Activated CD8-positive, alpha-beta T cell treated with anti-CD3 and anti-CD28 coated beads, Interleukin-2, amount 10 ng/mL, durations not matched to agents 7 days and 5 days (primary cell): ENCODE data around the gene AWAT2. TPM values are rescaled to one million over a fixed set of nuclear protein-coding genes. Genes with fewer than 3 reads are reported as not detected.
"Not testable (repeated sequence)": the region's sequence is repeated elsewhere in the genome, so short reads cannot be mapped to it uniquely, and the experiment has no call there.

Experiments used
- ATAC-seq: fragments of 150-1000 bp; cut with Tn5 transposase; one replicate; pipeline ENCODE4 v1.10.0; 2021; ENCODE audit warnings: moderate library complexity
- CTCF ChIA-PET: fragments of 350-600 bp; sonication (Branson Sonifier 250); formaldehyde crosslinking; loops from one replicate; lab custom pipeline; 2021; ENCODE audit warnings: antibody characterized with exemption; lab: Charles Lee
- POLR2A ChIA-PET: fragments of 350-600 bp; sonication (Branson Sonifier 250); formaldehyde crosslinking; loops from one replicate; lab custom pipeline; 2021; ENCODE audit warnings: antibody characterized with exemption; lab: Charles Lee
- DNase-seq: peaks from one replicate; pipeline ENCODE4 v3.0.0-alpha.2; 2020
- H3K27ac Mint-ChIP-seq: one replicate; pipeline ENCODE4 v1.8.0; 2021; ENCODE audit warnings: mild to moderate bottlenecking, mixed read lengths
- H3K27me3 Mint-ChIP-seq: one replicate; pipeline ENCODE4 v1.8.0; 2021; ENCODE audit warnings: low read depth, mixed read lengths
- H3K36me3 Mint-ChIP-seq: one replicate; pipeline ENCODE4 v1.8.0; 2021; ENCODE audit warnings: low read depth, mixed read lengths
- H3K4me1 Mint-ChIP-seq: one replicate; pipeline ENCODE4 v1.8.0; 2021; ENCODE audit warnings: low read depth, mixed read lengths
- H3K4me3 Mint-ChIP-seq: one replicate; pipeline ENCODE4 v1.8.0; 2021; ENCODE audit warnings: mild to moderate bottlenecking, mixed read lengths
- H3K9me3 Mint-ChIP-seq: one replicate; pipeline ENCODE4 v1.8.0; 2022; ENCODE audit warnings: mixed read lengths; ENCODE audit not compliant: insufficient read depth
- total RNA-seq, 2 experiments: library from RNA; stranded (reverse); gene quantifications; one replicate each; pipeline ENCODE4 v1.2.3, GENCODE V29; 2021

The AWAT2 gene
- total RNA-seq, 2 experiments from 2014 or later, result not detected

DNA sequence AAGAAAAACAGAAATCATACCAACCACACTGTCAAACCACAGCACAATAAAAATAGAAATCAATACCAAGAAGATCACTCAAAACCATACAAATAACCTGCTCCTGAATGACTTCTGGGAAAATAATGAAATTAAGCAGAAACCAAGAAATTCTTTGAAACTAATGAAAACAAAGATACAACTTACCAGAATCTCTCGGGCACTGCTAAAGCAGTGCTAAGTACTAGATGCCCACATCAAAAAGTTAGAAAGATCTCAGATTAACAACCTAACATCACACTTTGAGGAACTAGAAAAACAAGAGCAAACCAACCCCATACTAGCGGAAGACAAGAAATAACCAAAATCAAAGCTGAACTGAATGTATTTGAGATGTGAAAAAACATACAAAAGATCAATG is 33.2 kb downstream of the AWAT2 start:
- no peak overlapping the region for H3K4me3 Mint-ChIP-seq

DNA sequence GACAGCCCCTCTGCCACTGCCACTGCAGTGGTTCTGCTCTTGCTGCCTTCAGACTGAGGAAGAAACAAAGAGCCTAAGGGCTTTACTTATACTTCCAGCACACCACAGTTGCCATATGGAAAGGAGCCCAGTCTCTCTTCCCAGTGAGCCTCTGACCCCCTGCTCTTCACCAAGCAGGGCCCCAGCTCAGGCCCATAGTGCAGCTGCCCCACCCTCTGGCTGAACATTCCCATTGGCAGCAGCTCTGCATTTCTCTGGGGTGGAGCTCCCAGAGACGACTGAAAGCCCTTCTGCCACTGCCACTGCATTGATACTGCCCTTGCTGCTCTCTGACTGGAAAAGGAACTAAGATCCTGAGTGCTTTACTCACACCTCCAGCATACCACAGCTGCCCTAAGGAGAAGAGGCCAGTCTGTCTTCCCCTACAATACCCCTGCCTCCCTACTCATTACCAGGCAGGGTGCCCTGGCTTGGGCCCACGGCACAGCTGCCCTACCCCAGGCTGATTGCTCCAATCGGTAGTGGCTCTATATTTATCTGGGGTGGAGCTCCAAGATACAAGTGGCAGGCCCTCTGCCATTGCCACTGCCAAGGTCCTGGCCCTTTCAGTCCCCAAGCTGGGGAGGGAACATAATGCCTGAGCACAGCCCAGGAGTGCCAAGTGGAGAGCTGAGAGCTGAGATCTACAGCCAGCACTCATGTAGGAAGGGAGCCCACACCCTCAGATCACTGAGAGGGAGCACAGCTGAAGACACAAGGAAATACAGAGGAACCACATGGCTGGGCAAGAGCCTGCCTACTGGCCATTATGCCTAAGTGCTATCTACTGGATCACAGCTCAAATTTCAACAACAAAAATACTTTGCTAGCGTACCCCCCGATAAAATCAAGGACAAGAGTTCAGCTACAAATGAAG is 36.0 kb downstream of the AWAT2 start:
- CTCF ChIA-PET, result no interaction called here

More for the DNA sequence above, 33.2 kb downstream of the AWAT2 start:
- Mint-ChIP-seq H3K27ac (peak overlapping the region; percentile 29), H3K36me3 (no peaks in the 10 kb centered on the region), H3K9me3 (no peaks in the 10 kb centered on the region), H3K4me1 (peaks cover 22% of the 10 kb centered on the region), H3K27me3 (peaks cover 4% of the 10 kb centered on the region)
- ATAC-seq (no peak), DNase-seq (no peak)
- ChIA-PET CTCF (interaction anchor here (1.2 kb wide), 1 partner anchor 17 kb away, joined by 3 read pairs; no protein-coding TSS in a partner anchor), POLR2A (no interaction called here)

DNA sequence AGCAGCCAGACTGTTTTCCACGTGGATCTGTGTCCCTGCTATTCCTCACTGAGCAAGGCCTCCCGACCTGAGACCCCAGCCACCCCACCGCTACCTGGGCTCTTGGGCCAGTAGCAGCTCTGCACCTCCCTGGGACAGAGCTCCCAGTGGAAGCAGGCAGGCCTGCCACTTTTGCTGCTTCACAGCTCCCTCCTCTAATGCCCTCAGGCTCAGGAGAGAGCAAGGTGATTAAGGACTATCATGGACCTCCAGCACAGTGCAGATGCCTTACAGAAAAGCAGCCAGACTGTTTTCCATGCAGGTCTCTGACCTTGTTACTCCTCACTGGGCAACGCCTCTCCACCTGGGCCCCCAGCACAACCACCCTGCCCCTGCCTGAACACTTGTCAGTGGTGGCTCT is 37.0 kb downstream of the AWAT2 start:
- Mint-ChIP-seq H3K4me1 (peaks cover 22% of the 10 kb centered on the region), H3K27me3 (peaks cover 4% of the 10 kb centered on the region), H3K4me3 (no peak overlapping the region), H3K36me3 (no peaks in the 10 kb centered on the region), H3K27ac (no peak overlapping the region), H3K9me3 (no peaks in the 10 kb centered on the region)
- DNase-seq (no peak), ATAC-seq (no peak)
- POLR2A ChIA-PET, result no interaction called here
- CTCF ChIA-PET, result no interaction called here

More for the DNA sequence above, 36.0 kb downstream of the AWAT2 start:
- POLR2A ChIA-PET, result no interaction called here
- Mint-ChIP-seq H3K4me1 (peaks cover 22% of the 10 kb centered on the region), H3K36me3 (no peaks in the 10 kb centered on the region), H3K9me3 (no peaks in the 10 kb centered on the region), H3K27me3 (peaks cover 4% of the 10 kb centered on the region), H3K27ac (no peak overlapping the region), H3K4me3 (no peak overlapping the region)
- DNase-seq, result no peak
- no peak for ATAC-seq

GRCh38 chrX:70009970-70010369 is 39.8 kb downstream of the AWAT2 start:
- no peak overlapping the region for H3K27ac Mint-ChIP-seq
- H3K36me3 Mint-ChIP-seq, result no peaks in the 10 kb centered on the region
- no peaks in the 10 kb centered on the region for H3K9me3 Mint-ChIP-seq
- CTCF ChIA-PET, result no interaction called here
- ATAC-seq, result no peak
- no peaks in the 10 kb centered on the region for H3K4me1 Mint-ChIP-seq
- no peak overlapping the region for H3K4me3 Mint-ChIP-seq
- peaks cover 2% of the 10 kb centered on the region for H3K27me3 Mint-ChIP-seq
- DNase-seq, result no peak
- POLR2A ChIA-PET, result no interaction called here

GRCh38 chrX:70009049-70009448 is 40.7 kb downstream of the AWAT2 start:
- Mint-ChIP-seq H3K27me3 (no peaks in the 10 kb centered on the region), H3K4me1 (no peaks in the 10 kb centered on the region), H3K4me3 (no peak overlapping the region), H3K9me3 (no peaks in the 10 kb centered on the region), H3K27ac (no peak overlapping the region), H3K36me3 (no peaks in the 10 kb centered on the region)
- no peak for DNase-seq
- ChIA-PET POLR2A (no interaction called here), CTCF (no interaction called here)
- ATAC-seq, result no peak

DNA sequence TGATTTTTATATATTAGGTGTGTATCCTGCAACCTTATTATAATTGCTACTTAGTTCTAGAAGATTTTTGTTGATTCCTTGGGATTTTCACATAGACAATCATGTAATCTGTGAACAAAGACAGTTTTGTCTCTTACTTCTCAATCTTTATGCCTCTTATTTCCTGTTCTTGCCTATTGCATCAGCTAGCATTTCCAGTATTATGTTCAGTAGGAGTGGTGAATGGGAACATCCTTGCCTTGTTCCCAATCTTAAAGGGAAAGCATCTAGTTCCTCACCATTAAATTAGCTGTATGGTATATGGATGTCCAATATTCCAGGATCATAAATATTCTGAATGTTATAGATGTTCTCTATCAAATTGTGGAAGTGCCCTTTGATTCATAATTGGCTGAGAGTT is 41.8 kb downstream of the AWAT2 start:
- ATAC-seq (no peak), DNase-seq (no peak)
- Mint-ChIP-seq H3K9me3 (no peaks in the 10 kb centered on the region), H3K27ac (no peak overlapping the region), H3K27me3 (no peaks in the 10 kb centered on the region), H3K4me3 (no peak overlapping the region), H3K4me1 (no peaks in the 10 kb centered on the region), H3K36me3 (no peaks in the 10 kb centered on the region)
- POLR2A ChIA-PET, result no interaction called here
- CTCF ChIA-PET, result no interaction called here

- no peak for DNase-seq
- no peaks in the 10 kb centered on the region for H3K36me3 Mint-ChIP-seq
- no peaks in the 10 kb centered on the region for H3K9me3 Mint-ChIP-seq
- ChIA-PET CTCF (no interaction called here), POLR2A (no interaction called here)
- no peak overlapping the region for H3K27ac Mint-ChIP-seq
- H3K4me1 Mint-ChIP-seq, result no peaks in the 10 kb centered on the region
- ATAC-seq, result no peak
- H3K27me3 Mint-ChIP-seq, result no peaks in the 10 kb centered on the region
- no peak overlapping the region for H3K4me3 Mint-ChIP-seq
Measured at GRCh38 chrX:70001708-70002341, 47.9 kb downstream of the AWAT2 start.

DNA sequence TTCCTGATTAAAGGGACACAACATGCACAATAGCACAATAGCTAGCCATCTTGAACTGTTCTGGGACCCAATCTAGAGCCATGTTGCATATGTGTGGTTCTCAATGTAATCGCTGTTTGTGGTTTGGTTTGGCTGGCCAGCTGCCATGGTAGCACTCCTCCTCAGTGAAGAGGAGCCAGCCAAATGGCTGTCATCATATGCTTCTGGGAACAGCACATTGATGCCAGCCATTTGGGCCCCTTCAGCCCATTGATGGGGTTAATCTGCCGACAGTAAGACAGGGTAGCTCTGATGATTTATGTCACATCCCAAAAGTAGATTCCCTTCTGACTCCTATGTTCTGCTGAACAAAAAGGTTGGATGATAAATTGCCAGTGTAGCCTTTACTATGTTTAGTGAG is 48.5 kb downstream of the AWAT2 start:
- Mint-ChIP-seq H3K9me3 (no peaks in the 10 kb centered on the region), H3K4me3 (no peak overlapping the region)

GRCh38 chrX:69998299-69998698 is 51.4 kb downstream of the AWAT2 start:
- H3K27ac Mint-ChIP-seq, H3K4me3 Mint-ChIP-seq, POLR2A ChIA-PET, H3K4me1 Mint-ChIP-seq, H3K27me3 Mint-ChIP-seq, H3K9me3 Mint-ChIP-seq, H3K36me3 Mint-ChIP-seq, DNase-seq, ATAC-seq, CTCF ChIA-PET: not testable (repeated sequence)

More for the DNA sequence above, 48.5 kb downstream of the AWAT2 start:
- H3K27me3 Mint-ChIP-seq, result no peaks in the 10 kb centered on the region
- no peak for ATAC-seq
- no peaks in the 10 kb centered on the region for H3K4me1 Mint-ChIP-seq
- ChIA-PET CTCF (no interaction called here), POLR2A (no interaction called here)
- H3K27ac Mint-ChIP-seq, result no peak overlapping the region
- DNase-seq, result no peak
- no peaks in the 10 kb centered on the region for H3K36me3 Mint-ChIP-seq

DNA sequence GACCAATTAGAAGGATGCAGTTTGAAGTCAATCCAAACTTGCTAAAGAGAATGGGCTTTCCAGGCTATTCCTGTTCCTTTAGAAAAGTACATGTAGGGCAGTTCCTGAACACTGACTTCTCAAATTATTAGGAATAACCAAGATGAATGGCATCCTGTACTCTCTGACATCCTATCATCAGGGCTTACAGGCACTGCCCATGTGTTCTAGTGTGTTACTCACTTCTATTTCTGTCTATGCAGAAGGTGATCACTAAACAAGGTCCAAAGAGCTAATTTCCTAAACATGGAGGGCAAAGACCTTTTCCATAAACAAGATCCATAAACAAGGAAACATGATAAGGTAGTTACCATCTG is 53.6 kb downstream of the AWAT2 start:
- CTCF ChIA-PET, result no interaction called here
- Mint-ChIP-seq H3K27ac (no peak overlapping the region), H3K27me3 (peaks cover 2% of the 10 kb centered on the region), H3K4me1 (no peaks in the 10 kb centered on the region), H3K4me3 (no peak overlapping the region), H3K9me3 (no peaks in the 10 kb centered on the region), H3K36me3 (no peaks in the 10 kb centered on the region)
- ATAC-seq, result no peak
- POLR2A ChIA-PET, result no interaction called here
- DNase-seq, result no peak

- Mint-ChIP-seq H3K9me3 (no peaks in the 10 kb centered on the region), H3K27ac (no peak overlapping the region), H3K4me1 (no peaks in the 10 kb centered on the region), H3K4me3 (no peak overlapping the region), H3K27me3 (peaks cover 2% of the 10 kb centered on the region), H3K36me3 (no peaks in the 10 kb centered on the region)
- CTCF ChIA-PET, result no interaction called here
- DNase-seq (no peak), ATAC-seq (no peak)
- POLR2A ChIA-PET, result no interaction called here
Measured at GRCh38 chrX:69995362-69996112, 54.2 kb downstream of the AWAT2 start.

DNA sequence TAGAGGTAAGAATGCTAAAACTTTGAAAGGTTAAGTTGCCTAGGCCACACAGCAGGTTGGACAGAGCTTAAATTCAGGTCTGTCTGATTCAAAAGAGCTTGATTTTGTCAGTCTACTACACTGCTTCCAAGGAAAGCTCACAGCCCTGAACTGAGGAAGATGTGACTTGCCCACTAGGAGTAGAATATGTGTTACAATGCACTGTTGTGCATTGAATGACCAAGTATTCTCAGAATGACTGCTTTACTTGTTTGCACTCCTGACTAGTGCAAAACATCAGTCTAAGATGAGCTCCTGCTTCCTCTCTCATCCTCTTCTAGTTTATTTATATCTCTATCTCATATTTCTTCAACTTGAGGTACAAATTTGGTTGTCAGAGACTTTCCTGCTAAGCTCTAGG is 56.2 kb downstream of the AWAT2 start:
- H3K9me3 Mint-ChIP-seq, result no peaks in the 10 kb centered on the region
- DNase-seq, result no peak
- H3K27ac Mint-ChIP-seq, result no peak overlapping the region
- H3K4me1 Mint-ChIP-seq, result no peaks in the 10 kb centered on the region
- no peak overlapping the region for H3K4me3 Mint-ChIP-seq
- POLR2A ChIA-PET, result no interaction called here
- CTCF ChIA-PET, result no interaction called here
- H3K27me3 Mint-ChIP-seq, result peaks cover 2% of the 10 kb centered on the region
- H3K36me3 Mint-ChIP-seq, result no peaks in the 10 kb centered on the region
- ATAC-seq, result no peak
